HT1080 (cell line): ENCODE data around the gene CNGA3. TPM values are rescaled to one million over a fixed set of nuclear protein-coding genes. Genes with fewer than 3 reads are reported as not detected.
A peak's percentile ranks its signal among the peaks of the same experiment; 100 is the strongest.

Source experiments
- DNase-seq: peaks from one replicate; pipeline ENCODE4 v3.0.0-alpha.2; 2015; ENCODE audit warnings: low read depth
- total RNA-seq: library from RNA; depleted of rRNA; stranded (reverse); fragments of >200 nt; shearing (Covaris generic); gene quantifications from 2 replicates; pipeline ENCODE4 v1.2.3, GENCODE V29; 2014

CNGA3 gene
- total RNA-seq, 1 experiment from 2014 or later, result not detected

DNA sequence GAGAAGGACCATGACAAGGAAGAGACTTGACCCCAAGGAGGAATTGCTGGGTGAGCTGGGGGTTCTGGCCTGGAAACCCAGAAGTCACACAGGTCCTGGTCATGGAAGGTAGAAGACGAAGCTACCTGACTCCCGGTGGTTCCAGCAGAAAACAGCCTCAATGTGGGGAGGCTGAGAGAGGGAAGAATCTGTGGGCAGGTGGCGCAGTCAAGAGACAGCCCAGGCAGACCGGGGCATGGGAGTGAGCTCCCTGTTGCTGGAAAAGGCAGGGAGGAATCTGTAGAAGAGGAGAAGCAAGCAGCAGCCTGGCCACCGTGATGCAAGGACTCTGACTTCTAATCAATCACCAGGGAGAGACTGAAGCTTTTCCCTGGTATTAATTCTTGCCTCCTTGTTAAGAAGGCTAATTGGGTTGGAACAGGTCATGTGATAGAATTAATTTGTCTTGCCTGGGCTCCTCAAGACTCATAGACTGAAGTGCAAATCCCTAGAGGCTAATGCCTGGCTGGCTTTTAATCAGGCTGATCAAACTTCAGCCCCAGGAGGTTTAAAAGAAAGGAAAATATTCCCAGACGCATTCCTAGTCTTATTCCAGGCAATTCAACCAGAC lies 30.1 kb downstream of the CNGA3 start:
- DNase-seq, result no peak

DNA sequence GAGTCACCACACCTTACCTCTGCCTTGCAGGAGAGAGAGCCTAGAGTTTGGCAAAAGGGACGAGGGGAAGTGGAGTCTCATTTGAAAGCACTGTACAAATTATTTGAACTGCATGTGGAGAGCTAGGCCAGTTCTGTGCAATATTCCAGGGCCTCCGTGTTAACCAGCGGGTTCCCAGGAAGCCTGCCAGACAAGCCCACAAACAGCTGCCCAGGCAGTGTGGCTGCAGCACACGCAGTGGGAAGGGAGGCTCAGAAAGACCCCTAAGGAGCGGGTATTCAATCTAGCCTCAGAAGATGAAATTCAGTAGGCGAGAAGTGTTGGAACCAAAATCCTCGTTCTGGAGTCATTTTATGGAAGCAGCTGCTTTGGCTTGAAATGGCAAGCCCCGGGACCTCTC lies 30.7 kb downstream of the CNGA3 start:
- DNase-seq, result no peak

DNA sequence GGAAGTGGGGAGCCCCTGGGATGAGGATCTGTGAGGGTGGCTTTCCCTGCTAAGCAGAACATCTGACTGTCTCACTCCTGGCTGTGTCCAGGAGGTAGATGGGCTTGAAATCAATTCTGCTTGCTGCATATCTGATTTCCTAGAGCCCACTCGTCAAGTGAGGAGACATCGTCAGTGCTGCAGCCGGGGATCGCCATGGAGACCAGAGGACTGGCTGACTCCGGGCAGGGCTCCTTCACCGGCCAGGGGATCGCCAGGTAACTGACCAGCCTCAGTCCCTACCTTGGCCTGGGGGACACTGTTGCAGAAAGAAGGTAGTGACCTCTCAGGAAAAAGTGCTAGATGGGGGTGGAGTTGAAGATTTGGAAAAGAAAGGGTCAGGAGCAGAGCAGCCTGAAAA lies 31.3 kb downstream of the CNGA3 start:
- DNase-seq, result no peak

GRCh38 chr2:98378196-98378595 lies 31.9 kb downstream of the CNGA3 start:
- no peak for DNase-seq

DNA sequence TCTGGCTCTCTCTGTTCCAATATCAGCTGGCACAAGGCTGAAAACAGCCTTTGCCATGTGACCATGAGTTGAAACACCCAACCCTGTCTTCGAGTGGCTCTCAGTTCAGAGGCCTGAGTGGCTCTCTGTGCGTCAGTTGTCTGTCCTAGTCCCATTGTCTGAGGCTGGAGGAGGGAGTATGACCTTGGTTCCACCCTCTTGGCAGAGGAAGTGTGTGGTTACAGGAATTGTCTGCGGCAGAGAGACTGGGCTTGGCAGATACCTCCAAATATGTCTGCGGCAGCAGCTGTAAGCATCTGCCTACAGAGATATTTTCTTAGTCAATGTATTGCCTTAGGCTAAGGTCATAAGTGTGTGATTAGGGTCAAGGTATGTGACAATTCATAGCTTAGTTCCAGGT lies 32.6 kb downstream of the CNGA3 start:
- peak; percentile 67 for DNase-seq

DNA sequence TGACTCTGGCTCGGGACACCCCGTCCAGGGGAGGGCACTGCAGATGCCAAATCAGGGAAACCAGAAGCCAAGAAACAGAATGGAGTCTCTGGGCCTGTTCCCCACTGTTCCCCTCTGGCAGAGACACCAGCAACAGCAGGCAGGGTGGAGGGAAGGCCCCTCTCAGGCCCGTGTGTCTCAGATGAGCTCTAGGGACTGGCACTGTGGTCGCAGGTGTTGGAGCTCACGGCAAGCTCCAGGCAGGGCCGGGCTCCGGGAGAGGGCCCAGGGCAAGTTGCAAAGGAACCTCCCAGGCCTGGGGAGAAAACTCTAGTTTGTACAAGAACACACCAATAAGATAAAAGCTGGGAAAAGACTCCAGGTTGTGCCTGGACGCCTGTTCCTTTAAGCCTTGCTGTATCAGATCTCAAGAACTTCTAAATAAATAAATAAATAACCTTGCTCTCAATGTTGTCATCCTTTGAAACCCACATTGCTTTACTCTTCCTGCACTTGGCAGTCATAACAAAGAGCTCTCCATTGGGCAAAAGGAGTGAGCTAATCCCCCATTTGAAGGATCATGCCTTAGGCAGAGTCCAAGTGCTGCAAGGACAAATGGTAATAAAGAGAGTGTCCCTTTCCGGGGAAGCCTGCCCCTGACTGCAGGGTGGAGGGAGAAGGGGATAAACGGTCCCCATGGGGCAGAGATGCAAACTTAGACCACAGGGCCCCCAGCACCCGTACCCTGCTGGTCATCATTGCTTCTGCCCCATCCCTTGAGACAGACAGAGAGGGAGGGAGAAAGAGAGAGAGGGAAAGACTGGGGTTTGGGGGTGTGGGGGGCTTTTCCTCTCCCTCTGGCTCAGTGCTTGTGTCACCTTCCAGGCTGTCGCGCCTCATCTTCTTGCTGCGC lies 33.3 kb downstream of the CNGA3 start:
- DNase-seq, result no peak

DNA sequence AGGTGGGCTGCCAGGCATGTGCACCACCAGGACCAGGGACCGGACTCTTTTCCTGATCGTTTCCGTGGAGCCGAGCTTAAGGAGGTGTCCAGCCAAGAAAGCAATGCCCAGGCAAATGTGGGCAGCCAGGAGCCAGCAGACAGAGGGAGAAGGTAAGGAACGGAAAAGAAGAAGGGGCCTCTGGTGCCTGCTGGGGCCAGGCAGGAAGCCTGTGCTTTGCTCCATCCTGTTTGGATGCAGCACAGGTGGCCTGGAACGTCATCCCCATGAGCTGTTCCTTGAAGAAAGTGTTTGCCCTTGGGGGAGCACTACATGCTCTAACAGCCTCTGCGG lies 33.9 kb downstream of the CNGA3 start:
- no peak for DNase-seq

GRCh38 chr2:98381494-98381893 lies 35.2 kb downstream of the CNGA3 start:
- no peak for DNase-seq

GRCh38 chr2:98382086-98382485 lies 35.8 kb downstream of the CNGA3 start:
- no peak for DNase-seq

DNA sequence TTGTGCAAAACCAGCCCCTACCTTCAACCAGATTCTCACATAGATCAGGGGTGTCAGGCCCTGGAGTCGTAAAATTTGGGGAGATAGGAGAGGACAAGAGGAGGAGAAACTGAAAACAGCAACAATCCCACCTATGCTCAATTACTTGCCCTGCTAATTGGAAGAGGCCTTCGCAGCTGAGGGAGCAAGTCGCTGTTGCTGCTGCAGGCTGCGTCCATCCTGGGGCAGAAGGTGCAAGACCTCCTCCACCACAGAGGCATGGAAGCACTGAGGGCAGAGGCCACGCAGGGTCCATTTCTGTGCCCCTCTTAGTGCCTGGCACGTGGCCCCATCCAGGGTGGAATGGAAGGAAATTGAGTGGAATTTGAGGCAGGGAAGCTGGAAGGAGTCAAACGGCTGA lies 36.5 kb downstream of the CNGA3 start:
- no peak for DNase-seq

DNA sequence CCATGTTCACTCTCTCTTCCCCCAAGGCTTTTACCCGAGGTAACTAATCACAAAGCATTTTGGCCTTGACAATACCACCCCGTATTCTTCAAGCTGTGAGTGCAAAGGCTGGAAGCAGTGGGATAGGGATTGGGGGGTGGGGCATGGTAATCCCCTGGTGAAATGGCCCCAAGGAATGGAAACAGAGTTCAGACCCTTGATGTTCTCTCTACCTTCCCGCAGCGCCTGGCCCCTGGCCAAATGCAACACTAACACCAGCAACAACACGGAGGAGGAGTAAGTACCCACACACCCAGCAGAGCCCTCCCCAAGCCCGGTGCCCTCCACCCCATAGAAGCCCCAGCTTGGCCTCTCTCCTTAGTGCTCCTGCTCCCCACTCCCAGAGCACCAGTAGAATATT lies 36.9 kb downstream of the CNGA3 start:
- DNase-seq, result no peak

- DNase-seq, result peak; percentile 65
Measured at GRCh38 chr2:98385050-98385699, 38.9 kb downstream of the CNGA3 start.

- no peak for DNase-seq
Measured at GRCh38 chr2:98387478-98387877, 41.2 kb downstream of the CNGA3 start.

DNA sequence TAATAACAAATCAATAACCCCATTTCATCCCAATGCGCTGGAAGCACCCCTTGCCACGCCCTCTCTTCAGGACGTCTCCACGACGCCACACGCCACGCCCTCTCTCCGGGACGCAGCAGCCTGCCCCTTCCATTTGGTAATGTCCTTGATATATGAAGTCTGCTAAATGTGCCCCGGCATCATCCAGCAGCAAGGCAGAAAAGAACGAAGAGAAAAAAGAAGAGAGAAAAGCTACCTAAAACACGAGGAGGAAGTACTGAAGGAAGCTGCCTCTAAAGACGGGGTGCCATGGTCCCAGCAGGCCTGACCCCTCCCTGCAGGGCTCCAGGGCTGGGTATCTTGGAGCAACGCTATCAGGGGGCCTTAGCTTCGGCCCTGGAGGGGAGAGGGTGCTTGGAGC lies 41.8 kb downstream of the CNGA3 start:
- DNase-seq, result no peak

GRCh38 chr2:98388601-98389250 lies 42.5 kb downstream of the CNGA3 start:
- no peak for DNase-seq

DNA sequence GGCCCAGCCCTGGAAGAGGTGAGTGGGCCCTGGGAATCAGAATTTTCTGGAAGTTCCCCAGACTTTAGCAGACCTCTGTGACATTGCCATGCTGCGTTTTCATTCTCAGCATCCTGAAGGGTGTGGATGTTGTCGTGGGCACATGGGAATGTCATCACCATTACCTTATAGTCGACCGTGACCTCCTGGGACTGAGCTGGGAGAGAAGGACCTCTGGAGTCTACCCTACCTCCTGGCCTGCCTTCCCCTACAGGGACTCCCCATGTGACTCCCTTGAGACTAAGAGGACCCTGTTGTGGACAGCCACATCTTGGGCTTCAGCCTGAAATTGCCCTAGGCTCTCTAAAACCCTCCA lies 43.0 kb downstream of the CNGA3 start:
- no peak for DNase-seq

- no peak for DNase-seq
Measured at GRCh38 chr2:98390571-98391476, 44.6 kb downstream of the CNGA3 start.

GRCh38 chr2:98391581-98392270 lies 45.5 kb downstream of the CNGA3 start:
- no peak for DNase-seq

DNA sequence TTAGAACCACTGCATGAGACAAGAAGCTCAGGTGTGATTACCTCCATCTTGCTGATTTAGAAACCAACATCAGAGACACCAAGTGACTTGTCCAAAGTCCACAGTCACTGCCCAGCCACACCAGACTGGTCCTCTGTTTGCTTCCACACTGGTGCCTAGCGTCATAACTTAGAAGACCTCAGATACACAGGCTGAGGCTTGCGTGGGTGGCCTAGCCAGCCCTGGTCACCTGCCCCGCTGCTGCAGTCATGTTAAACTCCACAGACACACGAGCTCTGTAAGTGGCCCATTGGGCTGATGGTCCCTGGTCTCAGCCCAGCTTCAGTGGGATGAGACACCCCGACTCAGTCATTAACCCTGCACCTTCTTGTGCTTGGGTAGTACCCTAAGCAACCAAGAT lies 47.1 kb downstream of the CNGA3 start:
- DNase-seq, result no peak

GRCh38 chr2:98394595-98395153 lies 48.4 kb downstream of the CNGA3 start:
- DNase-seq, result peak; percentile 15
